ENCODE data around the gene SH3RF3. TPM values are rescaled to one million over a fixed set of nuclear protein-coding genes. Genes with fewer than 3 reads are reported as not detected.

Gene SH3RF3
- total and polyA plus RNA-seq, 2 of the 13 experiments (the other 11 are each of a cell fraction or from before 2014, with no cell fraction given) = 0.04 TPM; not detected in 1

GRCh38 chr2:109392140-109392539, 263.1 kb downstream of the SH3RF3 start:
- intact Hi-C loops (cut with micrococcal nuclease; ENCODE audit: unreplicated experiment) = no loop called here
- DNase-seq (ENCODE audit: low spot score) = no peak
- H3K36me3 ChIP-seq (replicated peaks in 1 of 2; ENCODE audit: control insufficient read depth in 1 of 2, insufficient read depth in 2 of 2, low read length in 2 of 2) = no peaks in the 10 kb centered on the region
- no peak overlapping the region for H2AFZ ChIP-seq (ENCODE audit: low read length)
- H3K9ac ChIP-seq (ENCODE audit: insufficient read depth, low read depth, low read length) = no peak overlapping the region
- peak; percentile 42 for TF ChIP-seq ZNF629 (CRISPR knock-in tag; conservative IDR thresholded peaks at IDR 0.05)
- TF ChIP-seq, protein P1, sequence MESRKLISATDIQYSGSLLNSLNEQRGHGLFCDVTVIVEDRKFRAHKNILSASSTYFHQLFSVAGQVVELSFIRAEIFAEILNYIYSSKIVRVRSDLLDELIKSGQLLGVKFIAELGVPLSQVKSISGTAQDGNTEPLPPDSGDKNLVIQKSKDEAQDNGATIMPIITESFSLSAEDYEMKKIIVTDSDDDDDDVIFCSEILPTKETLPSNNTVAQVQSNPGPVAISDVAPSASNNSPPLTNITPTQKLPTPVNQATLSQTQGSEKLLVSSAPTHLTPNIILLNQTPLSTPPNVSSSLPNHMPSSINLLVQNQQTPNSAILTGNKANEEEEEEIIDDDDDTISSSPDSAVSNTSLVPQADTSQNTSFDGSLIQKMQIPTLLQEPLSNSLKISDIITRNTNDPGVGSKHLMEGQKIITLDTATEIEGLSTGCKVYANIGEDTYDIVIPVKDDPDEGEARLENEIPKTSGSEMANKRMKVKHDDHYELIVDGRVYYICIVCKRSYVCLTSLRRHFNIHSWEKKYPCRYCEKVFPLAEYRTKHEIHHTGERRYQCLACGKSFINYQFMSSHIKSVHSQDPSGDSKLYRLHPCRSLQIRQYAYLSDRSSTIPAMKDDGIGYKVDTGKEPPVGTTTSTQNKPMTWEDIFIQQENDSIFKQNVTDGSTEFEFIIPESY (CRISPR knock-in tag; IDR thresholded peaks at IDR 0.05) = no peak
- H3K4me2 ChIP-seq (ENCODE audit: low read depth, low read length) = no peak overlapping the region
- no peaks in the 10 kb centered on the region for H3K79me2 ChIP-seq (ENCODE audit: insufficient read depth, low read length)
- no peak overlapping the region for H3K27ac ChIP-seq (ENCODE audit: extremely low read length, insufficient read depth, low read length)
- in situ Hi-C loops (cut with HindIII; ENCODE audit: extremely low pct_ligation_motif_present, low pct_unique_long_range_greater_than_20kb) = no loop called here
- no peak overlapping the region for H3K4me3 ChIP-seq (replicated peaks in 1 of 3; ENCODE audit: insufficient read depth in 1 of 3, low read depth in 2 of 3, low read length in 3 of 3)
- H3K4me1 ChIP-seq (ENCODE audit: insufficient read depth, low read length) = no peaks in the 10 kb centered on the region
- no peaks in the 10 kb centered on the region for H4K20me1 ChIP-seq (ENCODE audit: insufficient read depth, low read length)
- no peak for FAIRE-seq
- ATAC-seq = no peak
- BruUV-seq (replicated peaks) = no TSS peak
- ChIA-PET CTCF (ENCODE audit: low intra/inter-chr PET ratio, low total read pairs) (no interaction called here), POLR2A (no interaction called here)
- no peaks in the 10 kb centered on the region for H3K9me3 ChIP-seq (ENCODE audit: low read length)
- peaks cover 0 to 4% of the 10 kb centered on the region in 2 experiments; a peak in 1 of 5 replicates for H3K27me3 ChIP-seq (ENCODE audit: control insufficient read depth in 1 of 2, insufficient read depth in 2 of 2, low read length in 2 of 2)
- 44% methylated on average over 5 of the region's 5 CpGs for WGBS (ENCODE audit: low lambda C conversion rate)

DNA sequence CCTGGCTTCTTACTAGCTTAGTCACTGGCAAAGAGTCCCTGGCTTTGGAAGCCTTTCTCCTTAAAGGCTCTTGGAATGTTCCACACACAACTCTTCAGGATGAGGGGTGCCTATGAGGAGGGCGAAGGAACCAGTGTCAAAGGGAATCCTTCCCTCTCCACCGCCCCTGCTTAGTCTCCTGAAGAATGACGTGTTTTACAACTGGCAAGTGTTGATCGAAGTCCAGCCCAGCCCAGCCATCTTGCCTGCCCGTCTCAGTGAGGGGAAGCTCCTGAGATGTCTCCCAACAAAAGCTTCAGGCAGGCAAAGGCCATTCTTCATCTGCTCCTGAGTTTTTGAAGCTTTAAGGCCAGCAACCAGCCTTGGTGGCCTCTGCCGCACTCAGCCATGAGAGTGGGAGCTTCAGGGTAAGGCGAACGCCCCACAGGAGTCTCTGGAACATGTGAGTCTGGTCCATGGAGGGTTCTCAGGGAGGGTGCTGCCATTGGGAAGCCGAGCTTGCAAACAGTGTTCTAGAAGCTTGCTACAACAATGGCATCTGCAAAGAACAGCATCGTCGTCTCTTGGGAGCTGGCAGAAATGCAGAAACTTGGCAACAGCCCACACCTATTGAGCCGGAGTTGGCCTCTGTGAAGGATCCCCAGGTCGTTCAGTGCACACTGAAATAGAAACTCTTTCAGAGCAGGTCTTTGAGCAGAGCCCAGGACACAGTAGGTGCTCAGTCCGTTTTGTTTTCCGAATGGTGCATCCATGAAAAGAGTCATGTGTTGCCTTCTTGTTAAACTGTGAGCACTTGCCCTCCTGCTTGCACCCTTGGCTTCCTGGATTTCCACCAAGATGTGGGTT, 264.0 kb downstream of the SH3RF3 start:
- Histone ChIP-seq H3K27ac (ENCODE audit: extremely low read length, insufficient read depth, low read length) (no peak overlapping the region), H3K9ac (ENCODE audit: insufficient read depth, low read depth, low read length) (no peak overlapping the region), H2AFZ (ENCODE audit: low read length) (no peak overlapping the region), H3K9me3 (ENCODE audit: low read length) (no peaks in the 10 kb centered on the region), H3K4me2 (ENCODE audit: low read depth, low read length) (no peak overlapping the region), H3K27me3 (ENCODE audit: control insufficient read depth in 1 of 2, insufficient read depth in 2 of 2, low read length in 2 of 2) (peaks cover 0 to 4% of the 10 kb centered on the region in 2 experiments; a peak in 1 of 5 replicates), H3K36me3 (replicated peaks in 1 of 2; ENCODE audit: control insufficient read depth in 1 of 2, insufficient read depth in 2 of 2, low read length in 2 of 2) (no peaks in the 10 kb centered on the region), H4K20me1 (ENCODE audit: insufficient read depth, low read length) (no peaks in the 10 kb centered on the region), H3K79me2 (ENCODE audit: insufficient read depth, low read length) (no peaks in the 10 kb centered on the region), H3K4me1 (ENCODE audit: insufficient read depth, low read length) (no peaks in the 10 kb centered on the region), H3K4me3 (replicated peaks in 1 of 3; ENCODE audit: insufficient read depth in 1 of 3, low read depth in 2 of 3, low read length in 3 of 3) (no peak overlapping the region)
- WGBS (ENCODE audit: low lambda C conversion rate) = 47% methylated on average over 15 of the region's 15 CpGs
- DNase-seq (ENCODE audit: low spot score) (no peak), ATAC-seq (no peak), FAIRE-seq (no peak)
- in situ Hi-C loops (cut with HindIII; ENCODE audit: extremely low pct_ligation_motif_present, low pct_unique_long_range_greater_than_20kb) (no loop called here), intact Hi-C loops (cut with micrococcal nuclease; ENCODE audit: unreplicated experiment) (no loop called here)
- BruUV-seq (replicated peaks) = no TSS peak
- POLR2A ChIA-PET = no interaction called here
- CTCF ChIA-PET (ENCODE audit: low intra/inter-chr PET ratio, low total read pairs) = no interaction called here
- TF ChIP-seq ZNF768 (CRISPR knock-in tag; IDR thresholded peaks at IDR 0.05) (no peak), HBP1 (CRISPR knock-in tag; IDR thresholded peaks at IDR 0.05; ENCODE audit: low read depth) (no peak), ZNF629 (CRISPR knock-in tag; conservative IDR thresholded peaks at IDR 0.05) (no peak), TEF (CRISPR knock-in tag; IDR thresholded peaks at IDR 0.05) (no peak), CHCHD3 (CRISPR knock-in tag; IDR thresholded peaks at IDR 0.05) (no peak), REL (CRISPR knock-in tag; conservative IDR thresholded peaks at IDR 0.05) (no peak), ZNF276 (CRISPR knock-in tag; IDR thresholded peaks at IDR 0.05; ENCODE audit: low read depth) (no peak), STAG1 (CRISPR knock-in tag; IDR thresholded peaks at IDR 0.05) (no peak), ATAD3A (CRISPR knock-in tag; IDR thresholded peaks at IDR 0.05) (no peak), HNRNPL (IDR thresholded peaks at IDR 0.05; ENCODE audit: low read depth, low read length) (no peak), ZNF263 (CRISPR knock-in tag; IDR thresholded peaks at IDR 0.05) (no peak)
